RWPE2 (cell line): ENCODE results near the gene ST8SIA6.
A peak's percentile ranks its signal among the peaks of the same experiment; 100 is the strongest.

Experiments used
- ATAC-seq: fragments of 200-7000 bp; cut with Tn5 transposase; 3 replicates; pipeline ENCODE4 v1.9.1; 2021; ENCODE audit warnings: low read depth
- DNase-seq: peaks from one replicate; pipeline ENCODE4 v3.0.0-alpha.2; 2020; ENCODE audit warnings: low spot score
- H3K27ac ChIP-seq: fragments of 450-650 bp; 2 replicates; pipeline ENCODE4 v1.5.1; 2017; ENCODE audit warnings: mild to moderate bottlenecking; ENCODE audit not compliant: poor library complexity, severe bottlenecking
- H3K27me3 ChIP-seq: fragments of 250-450 bp; sonication (Bioruptor Pico); 2 replicates; pipeline ENCODE4 v1.5.1; 2021; ENCODE audit warnings: mild to moderate bottlenecking, moderate library complexity; ENCODE audit not compliant: insufficient read depth, poor library complexity, severe bottlenecking
- H3K36me3 ChIP-seq: fragments of 250-450 bp; sonication (Bioruptor Pico); 2 replicates; pipeline ENCODE4 v1.5.1; 2020; ENCODE audit warnings: low read depth, mild to moderate bottlenecking, moderate library complexity
- H3K4me1 ChIP-seq: fragments of 250-450 bp; sonication (Bioruptor Pico); 2 replicates; pipeline ENCODE4 v1.5.1; 2021; ENCODE audit warnings: mild to moderate bottlenecking, moderate library complexity; ENCODE audit not compliant: insufficient read depth, poor library complexity, severe bottlenecking
- H3K4me3 ChIP-seq: fragments of 250-450 bp; sonication (Bioruptor Pico); 2 replicates; pipeline ENCODE4 v1.5.1; 2021; ENCODE audit warnings: mild to moderate bottlenecking, moderate library complexity; ENCODE audit not compliant: severe bottlenecking
- H3K9me3 ChIP-seq: fragments of 250-450 bp; sonication (Bioruptor Pico); 2 replicates; pipeline ENCODE4 v1.5.1; 2021; ENCODE audit warnings: mild to moderate bottlenecking, moderate library complexity; ENCODE audit not compliant: severe bottlenecking
- TF ChIP-seq, protein P1 (sequence below): fragments of 450-650 bp; IDR thresholded peaks from one replicate; pipeline ENCODE4 v1.5.1; 2017; ENCODE audit warnings: mild to moderate bottlenecking, moderate library complexity; ENCODE audit not compliant: poor library complexity, severe bottlenecking

Gene ST8SIA6

DNA sequence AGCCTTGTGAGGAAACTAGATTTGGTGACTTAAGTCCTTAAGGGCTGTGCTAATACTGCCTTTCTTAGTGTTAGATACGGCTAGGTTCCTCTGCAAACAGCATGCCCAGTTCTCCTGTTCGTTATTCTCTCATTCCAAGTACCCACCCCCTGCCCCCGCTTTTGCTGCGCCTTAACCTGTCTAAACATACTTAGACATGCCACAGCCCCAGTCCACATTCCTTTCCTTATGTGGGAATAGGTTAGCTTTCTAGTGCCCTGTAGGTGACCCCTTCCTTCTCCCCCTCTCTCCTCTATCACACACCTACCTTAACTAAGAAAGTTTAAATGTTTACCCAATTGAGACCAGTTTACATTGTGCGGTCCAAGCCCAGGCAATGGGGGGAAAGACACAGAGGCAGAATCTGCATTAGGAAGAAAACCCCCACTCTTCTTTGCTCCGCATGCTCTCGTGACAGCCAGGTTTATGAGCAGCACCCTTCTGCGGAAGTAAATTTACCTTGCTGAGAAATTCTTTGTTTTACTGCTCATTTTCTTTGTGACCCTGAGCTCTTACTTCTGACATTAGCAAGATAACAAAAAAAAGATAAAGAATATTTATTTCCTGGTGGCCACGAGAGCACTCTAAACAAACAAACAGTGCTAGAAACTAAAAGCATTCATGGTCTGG is 177.5 kb downstream of the ST8SIA6 start:
- no peak overlapping the region for H3K4me3 ChIP-seq
- H3K36me3 ChIP-seq = no peaks in the 10 kb centered on the region
- H3K4me1 ChIP-seq = peaks cover 3% of the 10 kb centered on the region
- ATAC-seq (no peak), DNase-seq (no peak)
- no peaks in the 10 kb centered on the region for H3K27me3 ChIP-seq
- no peak overlapping the region for H3K27ac ChIP-seq
- TF ChIP-seq, protein P1, sequence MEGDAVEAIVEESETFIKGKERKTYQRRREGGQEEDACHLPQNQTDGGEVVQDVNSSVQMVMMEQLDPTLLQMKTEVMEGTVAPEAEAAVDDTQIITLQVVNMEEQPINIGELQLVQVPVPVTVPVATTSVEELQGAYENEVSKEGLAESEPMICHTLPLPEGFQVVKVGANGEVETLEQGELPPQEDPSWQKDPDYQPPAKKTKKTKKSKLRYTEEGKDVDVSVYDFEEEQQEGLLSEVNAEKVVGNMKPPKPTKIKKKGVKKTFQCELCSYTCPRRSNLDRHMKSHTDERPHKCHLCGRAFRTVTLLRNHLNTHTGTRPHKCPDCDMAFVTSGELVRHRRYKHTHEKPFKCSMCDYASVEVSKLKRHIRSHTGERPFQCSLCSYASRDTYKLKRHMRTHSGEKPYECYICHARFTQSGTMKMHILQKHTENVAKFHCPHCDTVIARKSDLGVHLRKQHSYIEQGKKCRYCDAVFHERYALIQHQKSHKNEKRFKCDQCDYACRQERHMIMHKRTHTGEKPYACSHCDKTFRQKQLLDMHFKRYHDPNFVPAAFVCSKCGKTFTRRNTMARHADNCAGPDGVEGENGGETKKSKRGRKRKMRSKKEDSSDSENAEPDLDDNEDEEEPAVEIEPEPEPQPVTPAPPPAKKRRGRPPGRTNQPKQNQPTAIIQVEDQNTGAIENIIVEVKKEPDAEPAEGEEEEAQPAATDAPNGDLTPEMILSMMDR = no peak
- H3K9me3 ChIP-seq = no peaks in the 10 kb centered on the region

DNA sequence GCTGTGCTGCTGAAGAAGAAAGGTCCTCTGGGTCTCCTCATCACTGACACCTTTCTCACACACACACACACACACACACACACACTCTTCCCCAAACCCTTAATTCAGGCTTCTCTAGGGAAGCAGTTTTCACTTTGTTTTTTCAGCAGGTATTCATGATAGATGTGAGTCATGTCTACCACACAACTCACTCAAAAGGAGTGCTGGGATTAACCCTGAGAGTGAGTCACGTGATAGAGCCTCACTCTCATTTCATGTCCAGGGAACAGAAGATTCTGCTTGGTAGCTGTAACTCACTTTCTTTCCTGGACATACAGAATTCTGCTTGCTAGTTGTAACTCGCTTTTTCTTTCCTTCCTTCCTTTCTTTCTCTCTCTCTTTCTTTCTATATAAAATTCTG is 181.0 kb downstream of the ST8SIA6 start:
- Histone ChIP-seq H3K4me1 (peaks cover 3% of the 10 kb centered on the region), H3K36me3 (no peaks in the 10 kb centered on the region), H3K4me3 (no peak overlapping the region), H3K27me3 (no peaks in the 10 kb centered on the region), H3K27ac (no peak overlapping the region), H3K9me3 (no peaks in the 10 kb centered on the region)
- ATAC-seq (peak; percentile 97), DNase-seq (no peak)
- TF ChIP-seq, protein P1 = no peak

DNA sequence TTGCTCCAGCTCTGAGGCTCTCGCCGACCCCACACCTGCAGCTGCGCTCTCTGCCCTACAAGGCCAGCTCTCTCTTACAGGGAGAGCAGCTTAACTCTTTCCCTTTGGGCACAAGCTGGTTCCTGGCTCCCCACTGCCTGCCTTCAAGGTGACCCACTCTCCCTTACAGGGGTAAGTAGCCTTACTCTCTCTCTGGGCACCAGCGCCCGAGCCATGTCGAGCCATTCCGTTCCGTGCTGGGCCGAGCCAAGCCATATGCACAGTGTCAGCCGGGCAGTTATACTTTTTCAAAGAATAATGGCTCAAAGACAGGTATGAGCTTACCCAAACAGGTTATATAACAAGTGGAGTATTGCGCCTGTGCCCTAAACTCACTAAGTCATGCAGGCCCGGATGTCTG is 181.7 kb downstream of the ST8SIA6 start:
- ATAC-seq (no peak), DNase-seq (no peak)
- no peaks in the 10 kb centered on the region for H3K36me3 ChIP-seq
- H3K4me3 ChIP-seq = no peak overlapping the region
- H3K4me1 ChIP-seq = peaks cover 3% of the 10 kb centered on the region
- H3K27me3 ChIP-seq = no peaks in the 10 kb centered on the region
- TF ChIP-seq, protein P1 = no peak
- H3K9me3 ChIP-seq = no peaks in the 10 kb centered on the region
- no peak overlapping the region for H3K27ac ChIP-seq
